Raji (cell line): ENCODE data around the gene MYO7B.

Experiments used
- POLR2A ChIP-seq: IDR thresholded peaks from 2 replicates; pipeline ENCODE4 v1.6.1; 2011; ENCODE audit warnings: low read depth, low read length, control low read depth; ENCODE audit not compliant: insufficient read depth

The MYO7B gene

GRCh38 chr2:127654084-127654837 lies 118.8 kb downstream of the MYO7B start:
- TF ChIP-seq POLR2A = no peak

- no peak for TF ChIP-seq POLR2A
Measured at GRCh38 chr2:127654838-127655175, 119.3 kb downstream of the MYO7B start.

- TF ChIP-seq POLR2A = no peak
Measured at GRCh38 chr2:127655209-127656073, 120.0 kb downstream of the MYO7B start.

GRCh38 chr2:127656569-127657231 lies 121.2 kb downstream of the MYO7B start:
- no peak for TF ChIP-seq POLR2A

GRCh38 chr2:127657232-127657595 lies 121.7 kb downstream of the MYO7B start:
- no peak for TF ChIP-seq POLR2A

- no peak for TF ChIP-seq POLR2A
Measured at GRCh38 chr2:127658146-127658545, 122.7 kb downstream of the MYO7B start.

- TF ChIP-seq POLR2A = no peak
Measured at GRCh38 chr2:127658641-127659407, 123.3 kb downstream of the MYO7B start.

GRCh38 chr2:127659408-127660290 lies 124.2 kb downstream of the MYO7B start:
- TF ChIP-seq POLR2A = no peak

GRCh38 chr2:127660291-127660578 lies 124.8 kb downstream of the MYO7B start:
- TF ChIP-seq POLR2A = no peak

GRCh38 chr2:127661072-127661649 lies 125.7 kb downstream of the MYO7B start:
- no peak for TF ChIP-seq POLR2A

- no peak for TF ChIP-seq POLR2A
Measured at GRCh38 chr2:127661949-127662510, 126.5 kb downstream of the MYO7B start.

GRCh38 chr2:127662937-127663565 lies 127.6 kb downstream of the MYO7B start:
- TF ChIP-seq POLR2A = no peak

GRCh38 chr2:127663566-127664064 lies 128.1 kb downstream of the MYO7B start:
- no peak for TF ChIP-seq POLR2A
